Activated naive CD4-positive, alpha-beta T cell treated with anti-CD3 and anti-CD28 coated beads for 36 hours (primary cell): ENCODE data around the gene PCBP3. TPM values are rescaled to one million over a fixed set of nuclear protein-coding genes. Genes with fewer than 3 reads are reported as not detected.

ENCODE experiments used
- CTCF ChIA-PET: fragments of 350-600 bp; sonication (Branson Sonifier 250); formaldehyde crosslinking; loops from one replicate; lab custom pipeline; 2021; ENCODE audit warnings: antibody characterized with exemption; lab: Charles Lee
- DNase-seq: peaks from one replicate; pipeline ENCODE4 v3.0.0-alpha.2; 2020
- H3K27ac Mint-ChIP-seq: one replicate; pipeline ENCODE4 v1.8.0; 2021; ENCODE audit warnings: mild to moderate bottlenecking, mixed read lengths
- H3K27me3 Mint-ChIP-seq: one replicate; pipeline ENCODE4 v1.8.0; 2021; ENCODE audit warnings: low read depth, mixed read lengths
- H3K36me3 Mint-ChIP-seq: one replicate; pipeline ENCODE4 v1.8.0; 2021; ENCODE audit warnings: low read depth, mixed read lengths
- H3K4me1 Mint-ChIP-seq: one replicate; pipeline ENCODE4 v1.8.0; 2021; ENCODE audit warnings: low read depth, mixed read lengths
- H3K4me3 Mint-ChIP-seq: one replicate; pipeline ENCODE4 v1.8.0; 2021; ENCODE audit warnings: mild to moderate bottlenecking, moderate library complexity, mixed read lengths
- H3K9me3 Mint-ChIP-seq: one replicate; pipeline ENCODE4 v1.8.0; 2021; ENCODE audit warnings: mixed read lengths
- intact Hi-C: fragments of 100-400 bp; cut with micrococcal nuclease; formaldehyde crosslinking; loops from one replicate; pipeline ENCODE4 v1.15.1; 2023
- total RNA-seq, 2 experiments: library from RNA; stranded (reverse); gene quantifications; one replicate each; pipeline ENCODE4 v1.2.3, GENCODE V29; 2021

Gene PCBP3
- 10 to 100 TPM; 10.0 to 10.2 TPM for total RNA-seq

- intact Hi-C loops = loop anchor here (1.0 to 5.0 kb wide), 7 partner anchors 28 to 680 kb away; partner anchors contain the start of gene C21orf58
- no peak within 1 kb of the TSS for H3K27ac Mint-ChIP-seq
- H3K27me3 Mint-ChIP-seq = peaks cover 5% of the 10 kb centered on the region
- peak; percentile 99 for DNase-seq
- peak within 1 kb of the TSS; percentile 76 for H3K4me3 Mint-ChIP-seq
- peaks cover 46% of the 10 kb centered on the region for H3K4me1 Mint-ChIP-seq
- CTCF ChIA-PET = no interaction called here
- H3K36me3 Mint-ChIP-seq = peaks cover 1% of the 10 kb centered on the region
- H3K9me3 Mint-ChIP-seq = no peaks in the 10 kb centered on the region
Observed at GRCh38 chr21:45643021-45643980, at the start of gene PCBP3. TSS of gene PCBP3 (plus strand) at chr21:45643725. CDS start at chr21:45850086, 206,361 bp downstream.

- no peak overlapping the region for H3K27ac Mint-ChIP-seq
- H3K36me3 Mint-ChIP-seq = no peaks in the 10 kb centered on the region
- H3K27me3 Mint-ChIP-seq = no peaks in the 10 kb centered on the region
- no peak overlapping the region for H3K4me3 Mint-ChIP-seq
- H3K9me3 Mint-ChIP-seq = no peaks in the 10 kb centered on the region
- peaks cover 28% of the 10 kb centered on the region for H3K4me1 Mint-ChIP-seq
- intact Hi-C loops = loop anchor here (10.0 kb wide), 1 partner anchor 290 kb away; no protein-coding TSS in a partner anchor
- DNase-seq = no peak
- CTCF ChIA-PET = interaction anchor here (0.7 to 3.0 kb wide), 4 partner anchors 33 to 152 kb away, joined by 3 to 17 read pairs (median 10); no protein-coding TSS in a partner anchor
Observed at GRCh38 chr21:45594721-45595489, 48.6 kb upstream of the PCBP3 start.

GRCh38 chr21:45595574-45596295, 47.8 kb upstream of the PCBP3 start:
- Mint-ChIP-seq H3K4me3 (no peak overlapping the region), H3K9me3 (peaks cover 4% of the 10 kb centered on the region), H3K27ac (no peak overlapping the region), H3K36me3 (no peaks in the 10 kb centered on the region), H3K27me3 (no peaks in the 10 kb centered on the region), H3K4me1 (peaks cover 28% of the 10 kb centered on the region)
- no peak for DNase-seq
- intact Hi-C loops = loop anchor here (1.0 to 10.0 kb wide), 5 partner anchors 41 to 303 kb away; no protein-coding TSS in a partner anchor
- CTCF ChIA-PET = interaction anchor here (0.7 to 3.0 kb wide), 18 partner anchors 11 to 224 kb away, joined by 3 to 17 read pairs (median 4); no protein-coding TSS in a partner anchor

- DNase-seq = peak; percentile 92
- H3K4me1 Mint-ChIP-seq = peaks cover 28% of the 10 kb centered on the region
- intact Hi-C loops = loop anchor here (1.0 to 10.0 kb wide), 5 partner anchors 43 to 305 kb away; no protein-coding TSS in a partner anchor
- H3K27ac Mint-ChIP-seq = no peak overlapping the region
- no peaks in the 10 kb centered on the region for H3K27me3 Mint-ChIP-seq
- no peaks in the 10 kb centered on the region for H3K36me3 Mint-ChIP-seq
- CTCF ChIA-PET = interaction anchor here (0.7 to 3.0 kb wide), 18 partner anchors 11 to 223 kb away, joined by 3 to 17 read pairs (median 4); no protein-coding TSS in a partner anchor
- H3K9me3 Mint-ChIP-seq = peaks cover 4% of the 10 kb centered on the region
- H3K4me3 Mint-ChIP-seq = no peak overlapping the region
Observed at GRCh38 chr21:45596704-45597318, 46.7 kb upstream of the PCBP3 start.

GRCh38 chr21:45598109-45598508, 45.4 kb upstream of the PCBP3 start:
- peaks cover 7% of the 10 kb centered on the region for H3K9me3 Mint-ChIP-seq
- DNase-seq = no peak
- H3K4me1 Mint-ChIP-seq = peaks cover 21% of the 10 kb centered on the region
- CTCF ChIA-PET = interaction anchor here (2.4 kb wide), 1 partner anchor 221 kb away, joined by 15 read pairs; no protein-coding TSS in a partner anchor
- no peaks in the 10 kb centered on the region for H3K27me3 Mint-ChIP-seq
- no peaks in the 10 kb centered on the region for H3K36me3 Mint-ChIP-seq
- intact Hi-C loops = loop anchor here (10.0 kb wide), 1 partner anchor 287 kb away; no protein-coding TSS in a partner anchor
- no peak overlapping the region for H3K27ac Mint-ChIP-seq
- no peak overlapping the region for H3K4me3 Mint-ChIP-seq

GRCh38 chr21:45598666-45599065, 44.9 kb upstream of the PCBP3 start:
- Mint-ChIP-seq H3K36me3 (no peaks in the 10 kb centered on the region), H3K4me3 (no peak overlapping the region), H3K9me3 (peaks cover 13% of the 10 kb centered on the region), H3K4me1 (peaks cover 15% of the 10 kb centered on the region), H3K27me3 (no peaks in the 10 kb centered on the region), H3K27ac (no peak overlapping the region)
- no peak for DNase-seq
- CTCF ChIA-PET = no interaction called here
- intact Hi-C loops = loop anchor here (10.0 kb wide), 1 partner anchor 286 kb away; no protein-coding TSS in a partner anchor

GRCh38 chr21:45599146-45599581, 44.4 kb upstream of the PCBP3 start:
- H3K27ac Mint-ChIP-seq = no peak overlapping the region
- H3K4me3 Mint-ChIP-seq = no peak overlapping the region
- intact Hi-C loops = loop anchor here (10.0 kb wide), 1 partner anchor 286 kb away; no protein-coding TSS in a partner anchor
- H3K9me3 Mint-ChIP-seq = peaks cover 18% of the 10 kb centered on the region
- no peaks in the 10 kb centered on the region for H3K27me3 Mint-ChIP-seq
- H3K4me1 Mint-ChIP-seq = peaks cover 10% of the 10 kb centered on the region
- CTCF ChIA-PET = no interaction called here
- DNase-seq = no peak
- H3K36me3 Mint-ChIP-seq = no peaks in the 10 kb centered on the region

GRCh38 chr21:45600248-45600647, 43.3 kb upstream of the PCBP3 start:
- CTCF ChIA-PET = no interaction called here
- Mint-ChIP-seq H3K27ac (no peak overlapping the region), H3K9me3 (peaks cover 20% of the 10 kb centered on the region), H3K36me3 (no peaks in the 10 kb centered on the region), H3K4me1 (peaks cover 10% of the 10 kb centered on the region), H3K27me3 (no peaks in the 10 kb centered on the region), H3K4me3 (no peak overlapping the region)
- no peak for DNase-seq
- intact Hi-C loops = no loop called here

- CTCF ChIA-PET = interaction anchor here (0.8 kb wide), 2 partner anchors 9 to 11 kb away, joined by 3 to 4 read pairs; no protein-coding TSS in a partner anchor
- no peaks in the 10 kb centered on the region for H3K36me3 Mint-ChIP-seq
- no peaks in the 10 kb centered on the region for H3K27me3 Mint-ChIP-seq
- no peak overlapping the region for H3K27ac Mint-ChIP-seq
- H3K9me3 Mint-ChIP-seq = peaks cover 20% of the 10 kb centered on the region
- intact Hi-C loops = no loop called here
- no peak for DNase-seq
- peaks cover 6% of the 10 kb centered on the region for H3K4me1 Mint-ChIP-seq
- no peak overlapping the region for H3K4me3 Mint-ChIP-seq
Observed at GRCh38 chr21:45601551-45601950, 42.0 kb upstream of the PCBP3 start.

- no peak overlapping the region for H3K4me3 Mint-ChIP-seq
- H3K27me3 Mint-ChIP-seq = no peaks in the 10 kb centered on the region
- DNase-seq = no peak
- intact Hi-C loops = no loop called here
- H3K36me3 Mint-ChIP-seq = no peaks in the 10 kb centered on the region
- H3K9me3 Mint-ChIP-seq = peaks cover 20% of the 10 kb centered on the region
- H3K27ac Mint-ChIP-seq = no peak overlapping the region
- CTCF ChIA-PET = interaction anchor here (0.8 kb wide), 1 partner anchor 12 kb away, joined by 3 read pairs; no protein-coding TSS in a partner anchor
- H3K4me1 Mint-ChIP-seq = peaks cover under 1% of the 10 kb centered on the region
Observed at GRCh38 chr21:45602106-45602505, 41.4 kb upstream of the PCBP3 start.

- DNase-seq = no peak
- Mint-ChIP-seq H3K4me1 (peaks cover 4% of the 10 kb centered on the region), H3K4me3 (no peak overlapping the region), H3K9me3 (peaks cover 20% of the 10 kb centered on the region), H3K27ac (no peak overlapping the region), H3K27me3 (no peaks in the 10 kb centered on the region), H3K36me3 (no peaks in the 10 kb centered on the region)
- CTCF ChIA-PET = interaction anchor here (1.2 kb wide), 1 partner anchor 451 kb away, joined by 5 read pairs; no protein-coding TSS in a partner anchor
- intact Hi-C loops = no loop called here
Observed at GRCh38 chr21:45603481-45603880, 40.0 kb upstream of the PCBP3 start.
